Activated T-cell treated with anti-CD3 and anti-CD28 coated beads for 4 hours (primary cell): ENCODE results near the gene NCOR2.

Source experiments
- DNase-seq: peaks from one replicate; pipeline ENCODE4 v3.0.0-alpha.2; 2020

The NCOR2 gene

DNA sequence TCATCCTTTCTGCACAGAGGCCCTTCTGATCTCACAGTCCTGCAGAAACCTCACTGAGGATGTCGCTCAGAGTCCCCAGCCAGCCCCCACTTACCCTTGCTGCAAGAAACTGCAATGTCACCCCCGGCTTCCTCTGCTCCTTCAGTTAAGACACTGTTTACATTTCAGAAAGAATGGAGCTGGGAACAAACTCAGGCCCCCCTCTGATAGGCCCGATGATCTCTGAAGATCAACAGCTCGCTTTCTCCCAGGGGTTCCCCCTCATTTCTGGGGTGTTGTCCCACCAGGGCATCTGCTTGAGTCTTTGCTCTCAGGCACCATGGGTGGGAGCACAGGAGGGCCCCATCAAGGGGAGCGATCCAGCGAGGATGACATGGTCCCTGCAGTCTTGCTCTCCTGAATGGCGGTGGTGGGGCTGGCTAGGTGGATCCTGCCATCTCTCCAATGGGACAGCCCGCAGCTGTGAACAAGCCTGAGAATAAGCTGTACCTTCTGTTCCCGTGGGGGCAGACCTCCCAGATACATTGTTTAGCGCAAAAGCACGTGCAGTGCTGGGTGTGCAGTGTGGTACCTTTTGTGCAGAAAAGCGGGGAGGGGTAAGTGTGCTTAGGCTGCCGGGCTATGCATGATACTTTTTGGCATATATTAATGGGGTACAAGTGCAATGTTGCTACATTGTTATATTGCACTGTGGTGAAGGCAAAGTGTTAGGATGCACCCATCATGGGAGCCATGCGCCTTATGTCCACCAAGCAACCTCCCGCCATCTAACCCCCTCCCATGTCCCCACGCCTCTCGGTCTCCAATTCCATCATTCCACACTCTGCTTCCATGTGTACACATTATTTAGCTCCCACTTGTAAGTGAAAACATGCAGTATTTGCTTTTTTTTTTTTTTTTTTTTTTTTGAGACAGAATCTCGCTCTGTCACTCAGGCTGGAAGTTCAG lies 6.7 kb upstream of the NCOR2 start:
- DNase-seq, result no peak

DNA sequence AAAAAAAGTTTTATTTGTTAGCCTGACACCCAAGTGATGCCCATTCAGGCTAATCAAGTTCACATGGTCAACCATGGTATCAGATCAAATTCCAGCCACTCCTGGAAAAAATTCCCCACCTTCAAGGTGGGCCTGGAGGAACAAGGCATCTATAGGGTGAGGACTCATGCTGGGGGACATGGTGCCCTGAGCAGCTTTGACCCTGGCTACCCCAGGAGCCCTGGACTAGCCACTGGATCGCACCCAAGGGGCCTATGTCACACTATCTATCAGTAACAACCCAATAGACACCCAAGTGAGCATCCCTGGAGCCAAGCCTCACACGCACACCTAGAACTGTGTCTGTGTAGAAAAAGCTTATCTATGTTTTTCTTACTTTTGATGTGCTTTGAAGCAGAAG lies 4.1 kb upstream of the NCOR2 start:
- DNase-seq, result no peak

DNA sequence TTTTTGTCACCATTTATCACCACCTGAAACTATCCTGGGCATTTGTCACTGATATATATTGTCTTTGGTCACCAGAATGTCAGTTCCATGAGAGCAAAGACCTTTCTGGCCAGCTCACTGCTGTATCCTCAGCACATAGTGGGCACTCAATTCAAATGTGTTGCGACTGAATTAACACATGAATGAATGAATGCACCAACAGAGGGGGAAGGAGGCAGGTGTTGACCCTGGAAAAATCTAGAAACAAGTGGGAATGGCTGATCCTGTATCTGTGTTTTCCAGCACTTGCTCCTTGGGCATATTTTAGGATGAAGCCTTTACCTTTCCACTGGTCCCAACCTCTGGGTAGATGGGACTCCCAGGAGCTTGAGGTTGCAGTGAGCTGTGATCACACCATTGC lies 3.4 kb upstream of the NCOR2 start:
- DNase-seq, result no peak

DNA sequence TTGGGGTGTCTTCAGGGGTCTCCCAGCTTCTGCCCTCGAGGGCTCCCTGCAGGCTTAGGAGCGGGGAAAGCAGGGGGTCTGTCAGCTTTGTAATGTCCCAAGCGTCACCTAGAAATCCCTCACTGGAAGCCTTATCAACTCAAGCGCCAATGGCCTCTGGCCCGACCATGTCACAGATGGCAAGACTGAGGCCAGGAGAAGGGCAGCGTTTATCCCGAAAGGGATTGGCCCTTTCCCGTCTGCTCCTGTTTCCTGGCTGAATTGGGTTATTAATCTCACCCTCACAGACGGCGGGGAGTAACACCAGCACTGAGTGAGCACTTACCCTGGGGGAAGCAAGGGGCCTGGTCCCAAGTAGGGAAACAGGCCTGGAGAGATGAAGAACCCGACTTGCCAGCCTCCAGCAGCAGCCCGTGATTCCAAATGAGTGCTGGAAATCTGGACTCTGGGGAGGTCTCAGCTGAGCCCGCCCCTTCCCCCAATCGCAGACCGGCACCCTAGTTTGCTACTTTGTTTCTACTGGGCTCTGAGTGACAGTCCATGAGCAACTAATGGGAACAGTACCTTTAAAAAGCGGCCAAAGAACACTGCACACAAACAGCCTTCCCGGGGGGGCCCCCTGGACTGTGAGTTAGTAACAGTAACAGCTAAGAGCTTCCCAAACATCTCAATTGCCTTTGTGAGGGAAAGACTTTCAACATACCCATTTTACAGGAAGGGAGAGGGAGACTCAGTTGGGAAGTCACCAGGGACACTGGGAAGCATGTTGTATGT lies 2.1 kb upstream of the NCOR2 start:
- no peak for DNase-seq

DNA sequence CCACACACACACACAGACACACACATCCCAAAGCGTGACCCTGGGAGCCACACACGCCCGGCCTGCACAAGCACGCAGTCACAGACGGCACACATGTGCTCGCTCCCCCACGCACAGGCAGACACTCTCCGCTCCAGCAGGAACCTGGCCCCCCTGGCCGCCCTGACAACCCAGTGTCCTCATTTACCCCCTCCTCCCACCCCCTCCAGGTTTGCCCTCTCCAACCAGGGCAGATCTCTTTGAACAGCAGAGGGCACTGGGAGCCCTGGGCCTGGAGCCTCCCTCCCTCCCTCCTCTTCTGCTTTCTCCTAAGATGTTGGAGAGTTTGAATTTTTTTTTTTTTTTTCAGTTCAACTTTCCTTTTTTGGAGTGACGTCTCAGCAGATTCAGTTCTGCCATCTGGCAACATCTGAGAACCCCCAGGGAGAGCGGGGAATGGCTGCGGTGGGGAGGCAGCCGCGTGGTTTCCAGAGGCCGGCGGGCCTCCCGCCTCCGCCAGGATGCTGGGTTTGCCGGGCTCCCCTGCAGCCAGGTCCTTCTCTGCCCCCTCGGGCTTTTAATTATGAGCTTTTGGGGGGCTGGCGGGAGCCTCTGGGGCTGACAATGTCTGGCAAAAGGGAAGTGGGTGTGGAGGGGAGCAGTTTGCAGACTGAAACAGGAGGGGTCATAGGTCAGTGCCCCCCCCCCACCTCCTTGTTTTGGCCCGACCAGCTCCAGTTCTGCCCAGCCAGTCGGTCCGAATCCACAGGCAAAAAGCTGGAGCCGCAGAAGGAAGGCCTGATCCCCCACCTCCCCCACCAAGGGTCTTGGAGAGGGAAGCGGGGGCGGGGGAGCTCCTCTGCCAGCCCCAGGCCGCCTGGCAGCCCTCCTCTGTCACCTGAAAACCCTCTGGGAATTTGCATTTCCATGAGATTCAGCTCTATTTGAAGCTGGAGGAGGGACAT lies 1.3 kb upstream of the NCOR2 start:
- no peak for DNase-seq

DNA sequence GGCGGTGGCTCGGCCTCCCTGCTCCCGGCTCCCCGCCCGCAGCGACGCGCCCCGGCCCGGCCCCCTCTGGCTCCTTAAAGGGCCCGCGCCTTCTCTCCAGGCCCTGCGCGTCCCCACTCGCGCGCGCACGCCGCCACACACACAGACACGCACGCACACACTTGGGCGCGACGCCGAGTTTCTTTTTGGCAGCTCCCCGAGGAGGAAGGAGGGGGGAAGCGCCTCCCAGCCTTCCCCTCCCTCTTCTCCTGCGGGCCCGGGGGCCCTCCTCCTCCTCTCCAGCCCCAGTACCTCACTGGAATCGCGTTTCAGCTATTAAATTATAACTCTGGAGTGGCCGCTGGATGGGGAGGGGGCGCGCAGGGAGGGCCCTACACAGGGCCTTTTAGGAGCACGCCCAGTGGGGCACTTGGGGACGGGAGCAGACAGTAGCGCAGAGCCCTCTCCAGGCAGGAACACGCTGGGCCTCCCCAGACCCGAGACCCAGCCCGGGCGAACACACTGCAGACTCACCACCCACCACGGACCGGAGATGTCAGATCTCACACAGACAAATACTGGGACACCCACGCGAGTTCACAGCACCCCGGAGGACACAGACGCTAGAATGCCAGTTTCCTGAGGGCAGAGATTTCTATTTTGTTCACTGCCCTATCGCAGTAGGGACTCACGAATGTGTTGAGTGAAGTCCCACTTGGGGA lies 411 bp upstream of the NCOR2 start:
- peak; percentile 62 for DNase-seq

DNA sequence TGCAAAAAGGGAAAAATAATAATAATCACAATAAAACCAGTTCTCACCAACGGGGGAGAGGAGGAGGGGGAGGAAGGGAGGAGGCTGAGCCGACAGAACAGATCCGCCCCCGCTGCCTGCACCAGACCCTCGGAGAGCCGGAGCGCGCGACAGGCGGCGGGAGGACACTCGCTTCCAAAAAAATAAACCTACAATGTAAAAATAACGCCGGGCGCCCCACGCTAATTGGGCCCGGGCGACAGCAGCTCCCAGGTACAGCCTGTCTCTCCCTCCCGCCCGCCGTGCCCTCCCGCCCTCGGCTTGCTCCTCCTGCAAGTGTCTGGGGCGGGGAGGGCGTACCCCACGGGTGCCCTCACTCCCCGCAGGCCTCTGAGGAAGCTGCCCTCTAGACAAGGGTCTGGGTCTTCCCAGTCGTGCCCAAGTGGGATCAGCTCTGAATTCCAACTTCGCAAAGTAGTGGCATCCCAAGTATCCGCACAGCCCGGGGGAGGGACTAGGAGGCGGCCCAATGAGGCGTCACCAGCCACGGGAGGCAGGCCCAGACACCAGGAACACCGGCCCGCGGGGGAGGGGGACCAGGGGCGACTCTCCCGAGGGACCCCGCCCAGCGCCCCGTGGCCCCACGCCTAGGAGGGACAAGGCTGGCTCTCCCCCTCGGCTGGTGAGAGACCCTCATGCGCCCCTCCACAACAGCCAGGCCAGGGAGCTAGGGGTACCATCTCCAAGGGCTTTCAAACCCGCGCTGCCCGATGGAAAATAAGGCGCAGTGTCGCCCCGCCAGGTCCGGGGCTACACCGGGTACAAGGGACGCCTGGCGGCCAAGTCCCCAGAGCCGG lies 1.0 kb downstream of the NCOR2 start:
- peak; percentile 50 for DNase-seq

DNA sequence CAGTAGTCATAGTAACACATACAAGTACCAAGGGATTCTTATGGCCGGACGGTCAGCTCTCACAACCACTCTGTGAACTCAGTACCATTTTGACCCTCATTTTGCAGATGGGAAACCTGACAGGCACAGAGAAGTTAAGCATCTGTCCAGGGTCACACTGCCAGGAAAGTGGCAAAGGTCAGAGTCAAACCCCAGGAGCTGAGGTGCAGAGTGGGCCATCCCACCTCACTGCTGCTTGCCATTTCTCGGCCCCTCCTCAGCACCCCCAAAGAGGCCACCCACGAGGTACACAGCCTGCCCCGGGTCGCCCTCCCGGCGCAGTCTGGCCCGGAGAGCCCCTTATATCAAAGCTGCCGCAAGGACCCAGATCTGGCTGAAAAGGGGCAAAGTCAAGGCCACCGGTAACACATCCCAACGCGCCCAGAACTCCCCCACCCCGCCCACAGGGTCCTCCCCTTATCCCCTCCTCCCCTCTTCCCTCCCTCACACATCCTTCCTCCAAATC lies 1.7 kb downstream of the NCOR2 start:
- no peak for DNase-seq

DNA sequence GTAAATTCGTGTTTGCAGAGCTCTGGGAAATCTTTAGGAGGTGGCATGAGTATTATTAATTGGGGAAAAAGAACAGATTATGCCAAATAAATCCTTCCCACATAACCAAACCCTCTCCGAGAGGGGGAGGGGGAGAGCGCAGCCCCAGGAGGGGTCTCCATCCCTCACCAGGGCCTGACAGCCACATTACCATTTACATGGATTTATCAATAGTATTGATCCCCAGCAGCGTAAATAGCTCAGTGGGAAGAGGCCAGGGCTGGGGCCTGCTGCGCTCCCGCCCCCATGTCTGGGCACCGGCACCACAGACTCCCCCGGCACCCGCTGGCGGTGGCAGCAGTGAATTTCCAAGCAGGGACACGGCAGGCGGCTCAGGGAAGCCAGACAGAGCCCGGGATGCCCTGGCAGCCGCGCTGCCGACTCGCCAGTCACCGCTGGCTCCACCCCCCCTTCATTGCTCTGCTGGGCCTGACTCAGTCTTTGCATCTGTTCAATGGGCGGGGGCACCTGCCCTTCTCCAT lies 2.4 kb downstream of the NCOR2 start:
- DNase-seq, result no peak

DNA sequence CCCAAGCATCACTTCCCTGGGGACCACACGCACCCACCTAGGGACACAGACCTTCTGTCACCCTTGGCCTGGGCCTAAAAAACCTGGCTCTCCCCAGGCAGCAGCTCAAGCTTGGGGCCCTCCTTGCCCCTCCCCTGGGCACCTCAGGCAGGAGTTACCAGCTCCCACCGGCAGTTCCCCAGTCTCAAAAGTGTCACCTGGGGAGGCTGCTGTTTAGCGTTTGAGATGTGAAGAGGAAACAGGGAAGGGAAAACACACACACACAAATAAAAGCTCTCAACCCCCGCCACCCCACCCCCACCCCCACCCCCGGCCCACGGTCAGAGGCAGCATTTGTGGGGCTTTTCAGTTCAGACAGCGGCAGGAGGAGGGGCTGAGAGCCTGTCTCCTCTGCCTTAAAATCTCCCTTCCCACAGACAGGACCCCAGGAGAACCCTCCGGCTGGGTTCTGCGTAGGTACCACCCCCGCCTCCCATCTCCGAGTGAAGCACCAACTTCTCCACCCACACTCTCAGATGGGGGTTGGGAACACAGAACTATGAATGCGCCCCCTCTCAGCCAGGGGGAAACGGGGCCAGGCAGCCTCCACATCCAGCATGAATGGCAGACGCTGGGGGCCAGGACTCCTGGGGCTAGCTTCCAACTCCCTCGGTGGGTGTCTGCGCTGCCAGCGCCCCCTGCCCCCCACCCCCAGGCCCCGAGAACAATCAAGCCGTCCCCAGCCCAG lies 3.0 kb downstream of the NCOR2 start:
- DNase-seq, result peak; percentile 16

DNA sequence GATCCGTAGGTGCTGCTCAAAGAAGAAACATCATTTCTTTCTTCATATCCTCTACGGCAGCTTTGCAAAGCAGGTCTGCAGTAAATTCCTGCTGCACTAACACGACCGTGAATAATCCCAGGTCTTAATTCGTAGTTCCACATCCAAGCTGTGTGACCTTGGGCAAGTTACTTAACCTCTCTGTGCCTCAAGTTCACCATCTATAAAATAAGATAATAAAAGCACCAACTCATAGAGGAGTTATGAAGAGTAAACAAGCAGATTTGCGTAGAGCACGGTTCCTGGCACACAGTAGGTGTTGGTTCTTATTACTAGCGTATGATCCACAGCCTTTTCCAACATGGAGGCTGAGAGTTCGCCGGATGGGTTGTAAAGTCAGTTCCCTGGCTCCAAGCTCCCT lies 3.6 kb downstream of the NCOR2 start:
- DNase-seq, result no peak

DNA sequence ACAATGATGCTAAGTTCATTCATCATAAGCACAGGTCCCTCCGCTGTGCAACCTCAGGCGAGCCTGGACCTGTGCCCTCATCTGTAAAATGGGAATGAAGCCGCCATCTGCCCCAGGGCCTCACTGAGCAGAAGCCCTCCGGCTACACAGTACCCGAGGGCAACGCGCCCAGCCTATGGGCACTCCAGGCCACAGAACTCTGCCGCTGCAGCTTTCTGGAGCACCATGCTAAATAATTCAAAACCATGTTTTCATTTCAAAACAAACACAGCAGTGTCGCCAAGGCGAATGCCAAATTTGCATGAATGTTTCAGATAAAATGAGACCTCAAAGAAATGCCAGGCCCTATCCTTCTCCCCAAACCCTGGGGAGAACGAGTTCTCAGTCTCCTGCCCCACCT lies 4.0 kb downstream of the NCOR2 start:
- DNase-seq, result no peak

DNA sequence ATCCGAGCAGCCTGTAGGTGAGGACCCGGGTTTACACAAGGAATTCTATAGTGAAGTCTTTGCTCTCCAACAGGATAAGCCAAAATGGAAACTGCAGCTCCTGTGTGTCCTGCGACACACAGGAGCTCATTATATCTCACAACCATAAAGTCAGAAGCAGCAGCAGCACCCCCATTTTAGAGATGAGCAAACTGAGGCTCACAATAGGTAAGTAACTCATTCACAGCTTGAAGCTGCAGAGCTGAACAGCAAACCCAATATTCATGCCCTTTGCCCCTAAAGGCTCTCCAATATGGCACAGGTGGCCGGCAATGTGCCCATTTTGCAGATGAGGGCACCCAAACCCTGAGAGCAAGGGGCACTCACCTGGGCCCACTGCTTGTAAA lies 4.6 kb downstream of the NCOR2 start:
- DNase-seq, result no peak

DNA sequence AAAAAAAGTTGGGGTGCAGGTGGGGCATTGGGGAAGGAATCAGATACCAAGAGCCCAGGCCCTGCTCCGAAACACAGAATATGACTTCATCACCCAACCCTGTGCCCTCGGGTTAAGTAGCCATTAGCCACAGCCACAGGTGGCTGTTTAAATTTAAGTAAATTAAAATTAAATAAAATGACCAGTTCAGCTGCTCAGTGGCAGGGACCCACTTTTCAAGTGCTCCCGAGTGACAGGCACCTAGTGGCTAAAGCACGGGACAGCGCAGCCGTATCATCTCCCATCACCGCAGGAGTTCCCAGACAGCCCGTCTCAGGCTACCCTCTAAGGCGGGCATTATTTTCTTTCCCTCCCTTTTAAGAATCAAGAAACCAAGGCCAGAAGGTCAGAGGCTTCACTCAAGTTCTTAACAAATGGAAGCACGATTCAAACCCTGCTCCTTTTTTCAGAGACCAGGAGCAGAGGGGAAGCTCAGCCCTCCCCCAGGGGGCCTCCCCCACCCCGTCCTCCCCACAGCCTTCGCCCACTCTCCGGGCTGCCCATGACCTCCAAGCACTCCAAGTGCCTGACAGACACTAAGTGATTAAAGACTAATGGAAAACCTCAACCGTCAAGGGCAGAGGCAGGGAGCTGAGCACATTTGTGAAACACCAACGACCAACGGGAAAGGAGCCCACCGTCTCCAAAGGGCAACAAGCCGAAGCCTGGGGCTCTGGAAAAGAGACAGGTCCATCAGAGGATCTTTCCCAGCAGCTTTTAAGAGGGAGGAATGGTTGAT lies 5.2 kb downstream of the NCOR2 start:
- DNase-seq, result no peak

DNA sequence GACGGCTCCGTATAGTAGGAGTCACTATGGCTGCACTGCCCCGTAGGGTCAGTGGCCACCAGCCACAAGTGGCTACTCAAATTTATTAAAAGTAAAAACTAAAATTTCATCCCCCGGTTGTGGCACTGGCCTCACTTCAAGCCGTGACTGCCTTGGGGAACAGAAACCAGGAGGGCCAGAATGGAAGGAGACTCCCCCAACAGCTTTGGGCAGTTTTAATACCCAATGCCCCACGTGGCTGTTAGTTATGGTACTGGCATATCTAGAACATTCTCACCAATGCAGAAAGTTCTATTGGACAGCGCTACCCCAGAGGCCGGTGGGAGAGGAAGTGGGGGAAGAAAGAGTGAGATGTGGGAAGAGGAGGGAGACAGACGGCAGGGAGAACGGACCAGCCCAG lies 6.2 kb downstream of the NCOR2 start:
- no peak for DNase-seq

DNA sequence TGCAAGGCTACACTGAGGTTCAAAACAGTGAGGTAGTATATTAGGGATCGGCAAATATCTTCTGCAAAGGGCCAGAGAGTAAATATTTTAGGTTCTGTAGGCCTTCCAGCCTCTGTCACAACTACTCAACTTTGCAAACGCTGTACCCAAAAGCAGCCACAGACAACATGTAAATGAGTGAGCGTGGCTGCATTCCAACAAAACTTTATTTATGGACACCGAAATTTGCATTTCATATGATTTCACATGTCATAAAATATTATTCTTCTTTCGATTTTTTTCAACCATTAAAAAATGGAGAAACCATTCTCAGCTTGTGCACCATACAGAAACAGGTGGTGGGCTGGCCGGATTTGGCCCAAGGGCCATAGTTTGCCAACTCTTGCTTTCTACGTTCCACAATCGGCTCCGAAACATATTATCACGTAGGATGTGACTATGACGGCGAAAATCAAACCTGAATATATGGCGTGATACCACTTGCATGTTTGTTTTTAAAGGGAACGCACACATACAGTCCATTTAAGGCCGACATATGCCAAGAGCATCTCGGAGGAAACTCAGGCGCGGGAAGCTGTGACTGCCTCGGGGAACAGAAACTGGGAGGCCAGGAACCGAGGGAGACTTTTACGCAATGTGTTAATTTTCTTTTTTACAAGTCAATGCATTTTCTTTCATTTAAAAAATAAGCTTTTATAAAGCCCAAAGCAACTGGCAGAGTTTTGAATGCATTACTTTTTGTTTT lies 7.1 kb downstream of the NCOR2 start:
- DNase-seq, result no peak

DNA sequence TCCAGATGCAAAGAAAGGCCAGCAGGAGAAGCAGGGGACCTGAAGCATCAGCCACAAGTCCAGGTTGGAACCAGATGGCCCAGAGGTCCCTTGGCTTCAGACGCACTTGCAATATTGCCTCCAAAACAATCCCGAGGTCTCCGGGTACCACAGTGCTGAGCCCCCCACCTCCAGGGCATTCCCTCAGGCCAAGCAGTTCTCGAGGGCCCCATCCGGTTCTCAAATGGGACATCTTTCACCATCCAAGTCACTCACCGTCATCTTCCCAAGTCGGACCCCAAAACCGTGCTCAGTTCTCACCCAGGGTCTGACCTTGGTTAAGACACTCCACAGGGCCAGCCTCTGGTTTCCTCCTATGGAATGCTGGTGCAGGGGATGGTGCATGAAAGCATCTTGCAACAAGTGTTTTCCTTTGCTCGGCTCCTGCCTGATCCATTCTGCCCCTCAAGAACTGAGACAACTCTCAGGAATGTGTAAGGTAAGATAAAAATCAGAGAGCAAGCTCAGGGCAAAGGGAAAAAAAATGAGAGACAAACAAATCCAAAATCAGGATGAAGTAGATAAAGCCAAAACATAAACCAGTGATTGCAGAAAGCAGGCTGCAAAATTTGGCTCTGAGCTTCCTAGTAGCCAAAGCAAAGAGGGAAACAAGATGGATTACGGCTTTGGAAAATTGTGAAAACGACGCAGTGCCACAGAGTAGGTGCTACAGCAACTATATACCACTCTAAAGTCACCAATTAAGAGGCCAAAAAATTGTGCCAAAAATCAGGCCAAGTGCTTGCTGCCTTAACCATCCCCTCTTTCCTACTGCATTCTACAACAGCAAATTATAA lies 8.0 kb downstream of the NCOR2 start:
- DNase-seq, result no peak

DNA sequence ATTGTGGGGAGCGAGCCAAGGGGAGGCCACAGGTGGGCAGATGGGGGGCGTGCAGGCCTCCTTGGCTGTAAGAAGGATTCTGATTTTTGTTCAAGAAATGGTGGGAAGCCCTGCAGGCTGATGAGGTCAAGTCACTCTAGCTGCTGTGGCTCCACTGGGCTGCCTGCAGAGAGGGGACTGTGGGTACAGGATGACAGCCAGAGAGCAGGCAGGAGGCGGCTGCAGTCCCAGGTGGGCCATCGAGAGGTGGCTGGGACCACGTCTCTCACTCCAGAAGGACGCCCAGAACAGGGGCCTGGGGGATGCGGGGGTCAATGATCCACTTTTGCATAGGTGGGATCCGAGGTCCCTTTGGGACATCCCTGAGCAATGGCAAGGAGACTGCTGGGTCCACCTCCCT lies 9.1 kb downstream of the NCOR2 start:
- no peak for DNase-seq
